ENCODE data around the gene YPEL1. TPM values are rescaled to one million over a fixed set of nuclear protein-coding genes. Genes with fewer than 3 reads are reported as not detected.

YPEL1 gene
- total and polyA plus RNA-seq, 4 donors = 0.83 to 4.8 (median 2.2) TPM

DNA sequence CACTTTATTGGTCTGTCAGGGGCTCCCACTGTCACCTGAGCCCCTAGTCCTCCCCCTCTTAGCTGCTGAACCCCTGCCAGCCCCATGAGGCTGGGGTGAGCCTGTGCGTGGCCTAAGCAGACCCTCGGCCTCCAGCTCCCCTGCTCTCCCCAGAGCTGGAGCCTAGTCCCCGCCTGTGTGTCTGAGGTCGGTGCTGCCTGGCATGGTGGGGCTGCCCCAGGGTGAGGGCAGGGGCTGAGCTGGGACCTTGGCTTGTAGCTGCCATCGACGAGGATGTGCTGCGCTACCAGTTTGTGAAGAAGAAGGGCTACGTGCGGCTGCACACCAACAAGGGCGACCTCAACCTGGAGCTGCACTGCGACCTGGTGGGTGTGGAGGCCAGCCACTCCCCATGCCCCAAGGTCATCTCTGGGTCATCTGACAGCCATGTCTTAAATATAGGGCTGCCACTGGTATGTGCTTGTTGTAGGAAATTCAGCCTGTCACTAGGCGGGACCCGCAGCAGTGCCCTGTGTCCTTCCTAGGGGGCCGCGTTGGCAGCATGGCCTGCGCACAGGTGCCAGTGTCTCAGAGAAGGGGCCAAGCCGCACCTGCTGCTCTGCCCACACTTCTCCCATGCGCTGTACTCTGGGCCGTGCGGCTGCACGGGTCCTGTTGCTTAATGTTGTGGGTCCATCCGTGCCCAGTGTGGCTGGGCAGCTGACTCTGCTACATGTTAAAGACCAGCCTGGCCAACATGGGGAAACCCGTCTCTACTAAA is 48.8 kb downstream of the YPEL1 start:
- Histone ChIP-seq H3K27me3 (ENCODE audit: control insufficient read depth in 4 of 4, insufficient read depth in 4 of 4, low read length in 3 of 4) (no peaks in the 10 kb centered on the region), H3K4me1 (ENCODE audit: control insufficient read depth in 4 of 4, insufficient read depth in 4 of 4, low read length in 3 of 4) (no peaks in the 10 kb centered on the region), H3K9me3 (ENCODE audit: control insufficient read depth in 4 of 4, low read length in 3 of 4) (no peaks in the 10 kb centered on the region), H3K9ac (ENCODE audit: low read depth in 1 of 2, low read length in 2 of 2) (no peak overlapping the region), H3K27ac (ENCODE audit: low read depth in 1 of 2, low read length in 2 of 2) (no peak overlapping the region), H3K36me3 (ENCODE audit: control insufficient read depth in 4 of 4, insufficient read depth in 3 of 4, low read depth in 1 of 4, low read length in 3 of 4) (peaks cover 11 to 65% (median 24%) of the 10 kb centered on the region in 4 donors), H3K4me3 (ENCODE audit: low read depth in 1 of 3, low read length in 3 of 3) (no peak overlapping the region)
- no peak for TF ChIP-seq TAF1 (conservative IDR thresholded peaks at IDR 0.05)
- TF ChIP-seq HNF4G (IDR thresholded peaks at IDR 0.05) = no peak
- TF ChIP-seq, protein P1, sequence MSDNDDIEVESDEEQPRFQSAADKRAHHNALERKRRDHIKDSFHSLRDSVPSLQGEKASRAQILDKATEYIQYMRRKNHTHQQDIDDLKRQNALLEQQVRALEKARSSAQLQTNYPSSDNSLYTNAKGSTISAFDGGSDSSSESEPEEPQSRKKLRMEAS (IDR thresholded peaks at IDR 0.05) = no peak
- TF ChIP-seq FOXA2 (IDR thresholded peaks at IDR 0.05) = no peak
- TF ChIP-seq FOXA1 (IDR thresholded peaks at IDR 0.05) = no peak
- no peak for TF ChIP-seq CTCF (IDR thresholded peaks at IDR 0.05; ENCODE audit: low read depth, low read length, missing input control)
- TF ChIP-seq JUND (IDR thresholded peaks at IDR 0.05) = no peak
- no peak for TF ChIP-seq HNF4A (conservative IDR thresholded peaks at IDR 0.05)
- TF ChIP-seq RAD21 (IDR thresholded peaks at IDR 0.05) = no peak
- TF ChIP-seq, protein P2, sequence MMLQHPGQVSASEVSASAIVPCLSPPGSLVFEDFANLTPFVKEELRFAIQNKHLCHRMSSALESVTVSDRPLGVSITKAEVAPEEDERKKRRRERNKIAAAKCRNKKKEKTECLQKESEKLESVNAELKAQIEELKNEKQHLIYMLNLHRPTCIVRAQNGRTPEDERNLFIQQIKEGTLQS (IDR thresholded peaks at IDR 0.05) = no peak
- TF ChIP-seq YY1 (IDR thresholded peaks at IDR 0.05) = no peak
- no peak for TF ChIP-seq NR2F2 (IDR thresholded peaks at IDR 0.05)
- WGBS = 94% methylated on average over 23 of the region's 23 CpGs
- DNase-seq (ENCODE audit: low spot score) = no peak

DNA sequence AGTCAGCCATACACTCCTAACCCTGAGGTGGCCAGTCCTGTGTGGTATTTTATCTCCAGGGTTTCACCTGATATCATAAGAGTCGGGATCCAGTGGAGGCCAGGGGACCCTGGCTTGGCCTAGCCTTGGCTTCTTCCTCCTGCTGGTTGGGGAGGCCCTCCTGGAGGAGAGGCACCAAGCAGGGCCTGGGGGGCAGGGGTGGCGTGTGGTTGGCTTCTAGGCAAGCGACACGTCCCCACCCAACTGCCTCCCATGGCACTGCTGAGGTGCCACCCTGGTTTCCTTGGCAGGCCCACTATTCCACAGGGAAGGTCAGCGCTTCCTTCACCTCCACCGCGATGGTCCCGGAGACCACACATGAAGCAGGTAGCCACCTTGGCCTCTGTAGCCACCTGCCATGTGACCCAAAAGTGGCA is 49.4 kb downstream of the YPEL1 start:
- DNase-seq (ENCODE audit: low spot score) = no peak
- TF ChIP-seq EGR1 (IDR thresholded peaks at IDR 0.05; ENCODE audit: low read depth in 2 of 2) = no peak
- TF ChIP-seq HNF4G (IDR thresholded peaks at IDR 0.05) = no peak
- no peak for TF ChIP-seq CTCF (IDR thresholded peaks at IDR 0.05; ENCODE audit: low read depth, low read length, missing input control)
- TF ChIP-seq, protein P2 (IDR thresholded peaks at IDR 0.05) = no peak
- TF ChIP-seq, protein P1 (IDR thresholded peaks at IDR 0.05) = no peak
- TF ChIP-seq, protein P3, sequence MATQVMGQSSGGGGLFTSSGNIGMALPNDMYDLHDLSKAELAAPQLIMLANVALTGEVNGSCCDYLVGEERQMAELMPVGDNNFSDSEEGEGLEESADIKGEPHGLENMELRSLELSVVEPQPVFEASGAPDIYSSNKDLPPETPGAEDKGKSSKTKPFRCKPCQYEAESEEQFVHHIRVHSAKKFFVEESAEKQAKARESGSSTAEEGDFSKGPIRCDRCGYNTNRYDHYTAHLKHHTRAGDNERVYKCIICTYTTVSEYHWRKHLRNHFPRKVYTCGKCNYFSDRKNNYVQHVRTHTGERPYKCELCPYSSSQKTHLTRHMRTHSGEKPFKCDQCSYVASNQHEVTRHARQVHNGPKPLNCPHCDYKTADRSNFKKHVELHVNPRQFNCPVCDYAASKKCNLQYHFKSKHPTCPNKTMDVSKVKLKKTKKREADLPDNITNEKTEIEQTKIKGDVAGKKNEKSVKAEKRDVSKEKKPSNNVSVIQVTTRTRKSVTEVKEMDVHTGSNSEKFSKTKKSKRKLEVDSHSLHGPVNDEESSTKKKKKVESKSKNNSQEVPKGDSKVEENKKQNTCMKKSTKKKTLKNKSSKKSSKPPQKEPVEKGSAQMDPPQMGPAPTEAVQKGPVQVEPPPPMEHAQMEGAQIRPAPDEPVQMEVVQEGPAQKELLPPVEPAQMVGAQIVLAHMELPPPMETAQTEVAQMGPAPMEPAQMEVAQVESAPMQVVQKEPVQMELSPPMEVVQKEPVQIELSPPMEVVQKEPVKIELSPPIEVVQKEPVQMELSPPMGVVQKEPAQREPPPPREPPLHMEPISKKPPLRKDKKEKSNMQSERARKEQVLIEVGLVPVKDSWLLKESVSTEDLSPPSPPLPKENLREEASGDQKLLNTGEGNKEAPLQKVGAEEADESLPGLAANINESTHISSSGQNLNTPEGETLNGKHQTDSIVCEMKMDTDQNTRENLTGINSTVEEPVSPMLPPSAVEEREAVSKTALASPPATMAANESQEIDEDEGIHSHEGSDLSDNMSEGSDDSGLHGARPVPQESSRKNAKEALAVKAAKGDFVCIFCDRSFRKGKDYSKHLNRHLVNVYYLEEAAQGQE (IDR thresholded peaks at IDR 0.05) = no peak
- no peak for TF ChIP-seq SP1 (IDR thresholded peaks at IDR 0.05)
- TF ChIP-seq RXRA (IDR thresholded peaks at IDR 0.05) = no peak
- no peak for TF ChIP-seq TAF1 (conservative IDR thresholded peaks at IDR 0.05)
- no peak for TF ChIP-seq GABPA (IDR thresholded peaks at IDR 0.05 in 1 of 2, conservative IDR thresholded peaks at IDR 0.05 in 1 of 2)
- no peak for TF ChIP-seq YY1 (IDR thresholded peaks at IDR 0.05)
- TF ChIP-seq NR2F2 (IDR thresholded peaks at IDR 0.05) = no peak
- TF ChIP-seq HNF4A (conservative IDR thresholded peaks at IDR 0.05) = no peak
- Histone ChIP-seq H3K27me3 (ENCODE audit: control insufficient read depth in 4 of 4, insufficient read depth in 4 of 4, low read length in 3 of 4) (no peaks in the 10 kb centered on the region), H3K36me3 (ENCODE audit: control insufficient read depth in 4 of 4, insufficient read depth in 3 of 4, low read depth in 1 of 4, low read length in 3 of 4) (peaks cover 12 to 67% (median 26%) of the 10 kb centered on the region in 4 donors), H3K27ac (ENCODE audit: low read depth in 1 of 2, low read length in 2 of 2) (no peak overlapping the region), H3K4me3 (ENCODE audit: low read depth in 1 of 3, low read length in 3 of 3) (no peak overlapping the region), H3K9ac (ENCODE audit: low read depth in 1 of 2, low read length in 2 of 2) (no peak overlapping the region), H3K9me3 (ENCODE audit: control insufficient read depth in 4 of 4, low read length in 3 of 4) (no peaks in the 10 kb centered on the region), H3K4me1 (ENCODE audit: control insufficient read depth in 4 of 4, insufficient read depth in 4 of 4, low read length in 3 of 4) (no peaks in the 10 kb centered on the region)
- 97% methylated on average over 8 of the region's 8 CpGs for WGBS

All from liver (tissue), 9 donors.